22Rv1 (cell line): ENCODE data around the gene AGAP1.

Source experiments
- CTCF ChIP-seq: fragments of 450-650 bp; IDR thresholded peaks from 2 replicates; pipeline ENCODE4 v1.5.1; 2017; ENCODE audit warnings: mild to moderate bottlenecking
- ZFX ChIP-seq: fragments of 450-650 bp; IDR thresholded peaks from 2 replicates; pipeline ENCODE4 v1.6.1; 2017; ENCODE audit warnings: antibody characterized with exemption, borderline replicate concordance

- TF ChIP-seq CTCF, result no peak
- no peak for TF ChIP-seq ZFX
Observed at GRCh38 chr2:235935773-235936172, 441.9 kb downstream of the AGAP1 start.
